CD4-positive, alpha-beta T cell (primary cell): ENCODE results near the gene CAV2. TPM values are rescaled to one million over a fixed set of nuclear protein-coding genes. Genes with fewer than 3 reads are reported as not detected.

Experiments used
- ATAC-seq: fragments of 200-7000 bp; cut with Tn5 transposase; one replicate; pipeline ENCODE4 v1.10.0; 2022; ENCODE audit warnings: mild to moderate bottlenecking; ENCODE audit not compliant: poor library complexity
- CTCF ChIA-PET: fragments of 350-600 bp; sonication (Branson Sonifier 250); formaldehyde crosslinking; loops from one replicate; lab custom pipeline; 2021; ENCODE audit warnings: antibody characterized with exemption, inconsistent platforms; lab: Charles Lee
- POLR2A ChIA-PET: fragments of 350-600 bp; sonication (Branson Sonifier 250); formaldehyde crosslinking; loops from one replicate; lab custom pipeline; 2021; ENCODE audit warnings: antibody characterized with exemption, inconsistent platforms; lab: Charles Lee
- DNase-seq, 14 experiments: peaks; one replicate each; pipeline ENCODE4 v3.0.0-alpha.2; 2013 to 2020; ENCODE audit warnings: mixed read lengths in 2 of 14
- H3K27ac ChIP-seq, 2 donors: one replicate each; pipeline versions ENCODE4 v1.5.1 to v1.7.0; 2013; ENCODE audit warnings: low read length in 2 of 2, low read depth in 1 of 2, mild to moderate bottlenecking in 1 of 2
- H3K27me3 ChIP-seq, 2 experiments: 1 replicate in 1 of 2; 2 replicates in 1 of 2; pipeline versions ENCODE4 v1.6.1 to v1.7.0; 2013; ENCODE audit warnings: low read length in 2 of 2, control low read depth in 1 of 2, mild to moderate bottlenecking in 1 of 2, moderate library complexity in 1 of 2; ENCODE audit not compliant: insufficient read depth in 2 of 2, control insufficient read depth in 1 of 2
- H3K36me3 ChIP-seq: one replicate; pipeline ENCODE4 v1.6.1; 2013; ENCODE audit warnings: low read length, control low read depth; ENCODE audit not compliant: insufficient read depth
- H3K4me1 ChIP-seq: one replicate; pipeline ENCODE4 v1.6.1; 2013; ENCODE audit warnings: low read length, control low read depth; ENCODE audit not compliant: insufficient read depth
- H3K4me3 ChIP-seq: one replicate; pipeline ENCODE4 v1.5.1; 2013; ENCODE audit warnings: mild to moderate bottlenecking, low read length, moderate library complexity
- H3K9me3 ChIP-seq, 2 experiments: 1 replicate in 1 of 2; 2 replicates in 1 of 2; pipeline versions ENCODE4 v1.6.1 to v1.7.0; 2013; ENCODE audit warnings: low read length in 2 of 2, mild to moderate bottlenecking in 2 of 2, control low read depth in 1 of 2, moderate library complexity in 1 of 2; ENCODE audit not compliant: control insufficient read depth in 1 of 2, insufficient read depth in 1 of 2
- H3K27ac Mint-ChIP-seq: one replicate; pipeline ENCODE4 v1.8.0; 2020; ENCODE audit warnings: mixed read lengths
- H3K27me3 Mint-ChIP-seq: one replicate; pipeline ENCODE4 v1.8.0; 2021; ENCODE audit warnings: mixed read lengths
- H3K36me3 Mint-ChIP-seq: one replicate; pipeline ENCODE4 v1.8.0; 2021; ENCODE audit warnings: low read depth, mixed read lengths
- H3K4me1 Mint-ChIP-seq: one replicate; pipeline ENCODE4 v1.8.0; 2021; ENCODE audit warnings: low read depth, mixed read lengths
- H3K4me3 Mint-ChIP-seq: one replicate; pipeline ENCODE4 v1.8.0; 2020; ENCODE audit warnings: mild to moderate bottlenecking, mixed read lengths
- H3K9me3 Mint-ChIP-seq: one replicate; pipeline ENCODE4 v1.8.0; 2020; ENCODE audit warnings: mixed read lengths
- CTCF ChIP-seq: fragments of 200-600 bp; IDR thresholded peaks from one replicate; pipeline ENCODE4 v1.8.0; 2022; ENCODE audit warnings: antibody characterized with exemption, mild to moderate bottlenecking
- intact Hi-C, 2 experiments: fragments of 100-400 bp; cut with DNase I in 1 of 2; cut with micrococcal nuclease in 1 of 2; formaldehyde crosslinking; loops; one replicate each; pipeline versions ENCODE4 v1.15.1 to v1.9.0; 2023 to 2025; cut with DNase I, micrococcal nuclease
- polyA plus RNA-seq, 2 donors: library from polyadenylated mRNA; unstranded; fragments of 120-200 nt; gene quantifications; one replicate each; pipeline ENCODE4 v1.2.1, GENCODE V29; 2013
- total RNA-seq, 174 experiments: library from RNA in 2 of 174; stranded (reverse) in 2 of 174; gene quantifications; one replicate each; pipeline ENCODE4 v1.2.3 and lab custom pipeline; 2021 to 2026

Gene CAV2
- total RNA-seq, result not detected
- polyA plus RNA-seq (2013, experiment 1 of 2), result not detected
- 1.0 TPM for polyA plus RNA-seq (2013, experiment 2 of 2)
- total RNA-seq (lab: John Stamatoyannopoulos, UW), result 0 to 0.81 (median 0.04) reads per million in 172 experiments

GRCh38 chr7:116499168-116500077 lies at the start of gene CAV2:
CAV2 (plus strand) TSS chr7:116499738; CDS start chr7:116499782, 44 bp downstream.
- Mint-ChIP-seq H3K4me3 (peak within 1 kb of the TSS; percentile 69), H3K36me3 (no peaks in the 10 kb centered on the region), H3K4me1 (peaks cover 10% of the 10 kb centered on the region), H3K9me3 (no peaks in the 10 kb centered on the region), H3K27ac (no peak within 1 kb of the TSS), H3K27me3 (peaks cover 62% of the 10 kb centered on the region)
- peaks cover 22 to 48% of the 10 kb centered on the region in 2 experiments for H3K27me3 ChIP-seq
- DNase-seq (peak in 3 of 14 experiments; percentile 5 to 35 (median 30)), ATAC-seq (no peak)
- TF ChIP-seq CTCF, result no peak
- H3K4me1 ChIP-seq, result peaks cover 17% of the 10 kb centered on the region
- H3K27ac ChIP-seq, result no peak within 1 kb of the TSS
- intact Hi-C loops, result no loop called here
- peak within 1 kb of the TSS; percentile 43 for H3K4me3 ChIP-seq
- ChIA-PET POLR2A (no interaction called here), CTCF (no interaction called here)
- no peaks in the 10 kb centered on the region for H3K9me3 ChIP-seq
- no peaks in the 10 kb centered on the region for H3K36me3 ChIP-seq

GRCh38 chr7:116449950-116450349 lies 49.6 kb upstream of the CAV2 start:
- Mint-ChIP-seq H3K4me3 (no peak overlapping the region), H3K27me3 (no peaks in the 10 kb centered on the region), H3K4me1 (no peaks in the 10 kb centered on the region), H3K9me3 (no peaks in the 10 kb centered on the region), H3K27ac (no peak overlapping the region), H3K36me3 (no peaks in the 10 kb centered on the region)
- no peak overlapping the region for H3K27ac ChIP-seq
- TF ChIP-seq CTCF, result no peak
- POLR2A ChIA-PET, result interaction anchor here (1.0 kb wide), 1 partner anchor 9 kb away, joined by 4 read pairs; no protein-coding TSS in a partner anchor
- CTCF ChIA-PET, result no interaction called here
- ATAC-seq, result no peak
- DNase-seq, result no peak
- H3K4me1 ChIP-seq, result no peaks in the 10 kb centered on the region
- H3K4me3 ChIP-seq, result no peak overlapping the region
- intact Hi-C loops, result no loop called here
- no peaks in the 10 kb centered on the region for H3K9me3 ChIP-seq
- no peaks in the 10 kb centered on the region for H3K36me3 ChIP-seq
- peaks cover 3 to 10% of the 10 kb centered on the region in 2 experiments for H3K27me3 ChIP-seq

- DNase-seq (no peak), ATAC-seq (no peak)
- Mint-ChIP-seq H3K4me3 (no peak overlapping the region), H3K27ac (no peak overlapping the region), H3K27me3 (peaks cover 7% of the 10 kb centered on the region), H3K9me3 (no peaks in the 10 kb centered on the region), H3K36me3 (no peaks in the 10 kb centered on the region), H3K4me1 (no peaks in the 10 kb centered on the region)
- no peak overlapping the region for H3K27ac ChIP-seq
- intact Hi-C loops, result no loop called here
- no peak overlapping the region for H3K4me3 ChIP-seq
- no peaks in the 10 kb centered on the region for H3K9me3 ChIP-seq
- no peaks in the 10 kb centered on the region for H3K4me1 ChIP-seq
- CTCF ChIA-PET, result no interaction called here
- no peaks in the 10 kb centered on the region for H3K36me3 ChIP-seq
- peaks cover 3 to 5% of the 10 kb centered on the region in 2 experiments for H3K27me3 ChIP-seq
- POLR2A ChIA-PET, result no interaction called here
- no peak for TF ChIP-seq CTCF
These were observed 47.4 kb upstream of the CAV2 start for GRCh38 chr7:116451957-116452729.
